Heart left ventricle (tissue), 13 donors: ENCODE results near the gene KCP.

Experiments used
- POLR2A ChIP-seq, 2 donors: fragments of 450-650 bp; IDR thresholded peaks; one replicate each; pipeline ENCODE4 v1.6.1; 2017; ENCODE audit warnings: antibody characterized with exemption in 2 of 2, mild to moderate bottlenecking in 2 of 2, moderate library complexity in 2 of 2
- TF ChIP-seq, protein P1 (sequence below), 12 donors: fragments of 200-600 bp; sonication (generic) in 4 of 12; IDR thresholded peaks; one replicate each; pipeline versions ENCODE4 v1.5.0 to v1.8.0; 2018 to 2022; ENCODE audit warnings: antibody characterized with exemption in 12 of 12, mild to moderate bottlenecking in 5 of 12
- donor health status: ischemic (EF 13 %, LVEDD 7.1; RV severe dilation, severe dysfunction).
- donor health status: DM: no; HTN: yes; CAD: no.
- donor health status: DM: no; HTN: no; CAD: no.
- donor health status: ischemic (EF 25% LVEDD 6.9; RV normal size, moderate dysfunction).
- donor health status: ischemic (EF 25% LVEDD 5.7; RV mildly dilated, moderate dysfunction).
- donor health status: ischemic (EF 35%, LVEDD 5.7; RV mildly dilated, moderate dysfunction).
- donor health status: nonischemic (EF 11% LVEDD 7.7; RV severe dilation, severe dysfunction).
- donor health status: DM: yes; HTN: yes; CAD: no.
- donor health status: PGD.
- donor health status: ischemic (EF 29% LVEDD 5.4; RV normal size, mild dysfunction).
- donor health status: nonischemic (EF 23%, LVEDD 6.1; RV moderate dilation, normal function).

DNA sequence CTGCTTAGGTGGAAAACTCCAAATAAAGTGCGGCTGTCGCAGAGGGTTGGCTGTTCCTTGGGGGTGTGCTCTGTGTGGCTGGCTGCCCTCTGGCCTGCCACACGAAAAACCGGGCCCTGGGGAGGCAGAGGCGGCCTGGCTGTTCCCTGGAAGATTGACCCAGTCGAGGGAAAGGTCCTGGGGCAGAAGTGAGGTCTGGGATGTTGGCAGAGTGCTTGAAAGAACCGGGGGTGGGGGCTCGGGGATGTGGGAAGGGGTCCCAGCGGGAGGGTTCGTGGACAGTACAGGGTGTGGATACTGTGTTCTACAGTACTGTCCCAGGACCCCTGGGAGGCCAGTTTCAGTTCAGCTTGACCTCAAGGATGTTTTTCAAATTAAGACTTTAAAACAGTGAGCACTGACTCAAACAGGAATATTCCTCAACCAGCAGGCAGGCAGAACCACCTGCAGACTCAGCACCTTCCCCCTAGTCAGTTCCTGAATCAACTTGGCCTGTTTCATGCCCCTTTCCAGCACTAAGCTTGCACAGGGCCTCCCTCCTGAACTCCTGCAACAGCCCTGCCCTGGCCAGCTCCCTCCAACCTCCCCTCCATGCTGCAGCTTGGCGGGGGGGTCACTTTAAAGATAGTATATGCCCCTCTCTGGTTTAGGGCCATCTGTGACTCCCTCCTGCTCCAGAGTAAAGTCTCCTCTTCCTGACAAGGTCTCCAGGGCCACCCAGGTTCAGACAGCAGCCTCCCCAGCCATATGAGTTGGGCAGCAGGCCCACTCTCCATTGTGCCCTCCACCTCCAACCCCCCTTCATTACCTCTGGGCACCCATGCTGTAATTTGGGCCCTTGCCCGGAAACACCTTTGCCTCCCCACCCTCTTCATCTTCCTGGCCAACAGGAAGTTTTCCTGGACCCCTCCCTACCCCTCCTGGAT, 51.0 kb downstream of the KCP start:
- TF ChIP-seq, protein P1, sequence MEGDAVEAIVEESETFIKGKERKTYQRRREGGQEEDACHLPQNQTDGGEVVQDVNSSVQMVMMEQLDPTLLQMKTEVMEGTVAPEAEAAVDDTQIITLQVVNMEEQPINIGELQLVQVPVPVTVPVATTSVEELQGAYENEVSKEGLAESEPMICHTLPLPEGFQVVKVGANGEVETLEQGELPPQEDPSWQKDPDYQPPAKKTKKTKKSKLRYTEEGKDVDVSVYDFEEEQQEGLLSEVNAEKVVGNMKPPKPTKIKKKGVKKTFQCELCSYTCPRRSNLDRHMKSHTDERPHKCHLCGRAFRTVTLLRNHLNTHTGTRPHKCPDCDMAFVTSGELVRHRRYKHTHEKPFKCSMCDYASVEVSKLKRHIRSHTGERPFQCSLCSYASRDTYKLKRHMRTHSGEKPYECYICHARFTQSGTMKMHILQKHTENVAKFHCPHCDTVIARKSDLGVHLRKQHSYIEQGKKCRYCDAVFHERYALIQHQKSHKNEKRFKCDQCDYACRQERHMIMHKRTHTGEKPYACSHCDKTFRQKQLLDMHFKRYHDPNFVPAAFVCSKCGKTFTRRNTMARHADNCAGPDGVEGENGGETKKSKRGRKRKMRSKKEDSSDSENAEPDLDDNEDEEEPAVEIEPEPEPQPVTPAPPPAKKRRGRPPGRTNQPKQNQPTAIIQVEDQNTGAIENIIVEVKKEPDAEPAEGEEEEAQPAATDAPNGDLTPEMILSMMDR (IDR thresholded peaks at IDR 0.05): no peak
- no peak for TF ChIP-seq POLR2A (IDR thresholded peaks at IDR 0.05)
